ENCODE measurements around the gene PCGF5.
"Not testable (repeated sequence)": the region's sequence is repeated elsewhere in the genome, so short reads cannot be mapped to it uniquely, and the experiment has no call there.

PCGF5 gene

DNA sequence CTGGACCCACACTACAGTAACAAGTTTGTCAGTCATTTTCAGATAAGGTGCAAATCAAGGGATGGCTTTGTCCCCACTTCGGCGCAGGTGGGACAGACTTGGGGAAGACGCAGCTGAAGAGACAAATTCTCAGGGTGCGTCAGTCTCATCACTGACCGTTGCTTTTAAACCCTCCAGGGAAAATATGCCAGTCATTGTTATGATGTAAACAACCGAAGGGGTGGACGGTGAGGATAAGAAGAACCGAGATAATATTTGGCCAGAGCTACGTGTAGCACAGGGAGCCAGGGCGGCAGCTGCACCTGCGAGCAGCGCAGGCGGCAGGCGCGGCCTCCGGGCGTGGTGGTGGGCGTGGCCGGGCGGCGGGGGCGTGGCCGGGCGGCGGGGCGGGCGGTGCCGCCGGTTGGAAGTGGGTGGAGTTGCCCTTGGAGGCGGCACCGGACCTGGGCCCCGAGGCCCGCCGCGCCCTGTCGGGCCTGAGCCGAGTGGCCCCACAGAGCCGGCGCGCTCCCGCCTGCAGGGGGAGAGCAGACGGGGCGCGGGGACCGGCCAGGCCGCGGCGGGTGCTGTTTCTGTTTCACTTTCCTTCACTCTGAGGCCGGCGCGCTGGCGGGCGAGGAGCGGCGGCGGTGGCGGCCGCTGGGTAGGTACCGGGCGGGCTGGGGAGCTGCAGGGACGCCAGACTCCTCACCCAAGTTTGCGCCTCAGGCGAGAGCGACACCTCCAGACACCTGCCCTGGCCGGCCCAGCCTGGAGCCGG lies at the start of gene PCGF5:
Gene PCGF5, plus strand, starts transcription at position 470 of the 760 bp plus-strand sequence. CDS start 2,209 bp downstream, outside the sequence.
- peak; percentile 85 for DNase-seq

DNA sequence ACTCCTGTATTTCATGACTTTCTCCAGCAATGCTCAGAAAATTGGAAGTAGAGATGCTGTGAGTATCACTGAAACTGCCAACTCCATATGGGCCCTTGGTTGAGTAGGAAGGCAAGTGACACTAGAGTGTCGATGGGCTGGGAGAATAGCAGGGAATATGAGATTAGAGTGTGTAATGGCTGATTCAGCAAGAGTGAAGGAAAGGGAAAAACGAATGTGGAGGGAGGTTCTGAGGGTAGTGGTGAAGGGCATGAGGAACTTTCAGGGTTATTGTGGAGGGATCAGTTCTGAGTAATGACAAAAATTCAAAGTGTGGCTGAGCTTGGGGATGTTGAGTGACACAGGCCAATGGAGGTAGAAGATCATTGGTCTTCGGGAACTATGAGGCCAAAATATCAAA lies 49.0 kb upstream of the PCGF5 start:
- DNase-seq: no peak

DNA sequence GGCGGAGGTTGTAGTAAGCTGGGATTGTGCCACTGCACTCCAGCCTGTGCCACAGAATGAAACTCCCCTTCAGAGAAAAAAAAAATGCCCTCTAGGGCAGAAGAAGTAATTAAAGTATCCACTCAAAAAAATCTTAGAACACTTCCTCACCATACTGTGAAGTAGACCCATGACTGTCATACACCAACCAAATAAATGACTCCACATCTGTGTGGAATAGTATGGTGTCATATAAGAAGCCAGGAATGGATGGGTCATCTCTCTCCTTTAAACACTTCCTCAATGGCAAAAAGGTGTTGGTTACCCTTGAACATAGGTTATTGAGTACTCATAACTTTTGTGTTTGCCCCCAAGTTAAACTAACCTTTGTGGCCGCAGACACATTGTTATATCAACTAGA lies 48.1 kb upstream of the PCGF5 start:
- no peak for DNase-seq

DNA sequence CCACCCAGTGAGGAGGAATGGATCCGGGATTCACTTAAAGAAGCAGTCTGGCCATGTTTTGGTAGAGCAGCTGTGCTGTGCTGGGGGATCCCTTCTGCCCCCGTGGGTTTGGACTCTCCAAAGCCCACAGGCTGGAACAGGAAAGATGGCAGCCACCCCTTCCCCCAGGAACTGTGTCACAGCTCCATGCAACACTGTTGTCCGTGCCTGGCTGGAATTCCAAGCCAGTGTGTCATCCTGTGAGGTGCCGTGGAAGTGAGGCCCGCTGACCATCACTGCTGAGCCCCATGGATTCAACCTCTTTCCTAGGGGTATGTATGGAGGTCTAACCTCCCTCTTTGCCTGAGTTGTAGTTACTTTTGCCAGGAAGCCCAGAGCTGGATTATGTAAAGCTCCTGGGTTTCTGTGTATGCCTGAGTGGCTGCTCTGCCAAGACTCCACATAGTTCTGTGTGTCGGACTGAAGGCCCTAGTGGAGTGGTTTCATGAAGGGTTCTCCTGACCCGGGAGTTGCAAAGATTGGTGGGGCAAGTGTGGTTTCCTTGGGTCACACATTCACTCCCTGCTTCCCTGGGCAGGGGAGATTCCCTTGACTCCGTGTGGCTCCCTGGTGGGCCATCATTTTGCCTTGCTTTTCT lies 35.1 kb upstream of the PCGF5 start:
- DNase-seq: no peak

DNA sequence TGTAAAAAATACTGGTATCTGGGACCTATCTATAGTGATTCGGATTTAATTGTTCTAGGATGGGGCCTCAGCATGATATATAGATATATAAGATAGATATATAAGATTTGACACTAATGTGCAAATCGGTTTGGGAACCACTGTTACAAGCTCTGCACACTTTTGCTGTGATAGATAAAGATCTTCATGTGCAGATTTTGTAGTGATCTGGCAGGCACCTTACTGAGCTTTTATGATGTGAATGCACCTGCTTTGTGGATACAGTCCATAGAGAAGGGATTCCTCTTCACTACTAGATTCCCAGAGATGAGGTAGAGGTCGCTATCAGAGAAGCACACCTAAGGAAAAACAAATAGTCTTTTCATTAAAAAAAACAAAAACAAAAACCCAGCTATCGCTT lies 33.3 kb upstream of the PCGF5 start:
- no peak for DNase-seq

DNA sequence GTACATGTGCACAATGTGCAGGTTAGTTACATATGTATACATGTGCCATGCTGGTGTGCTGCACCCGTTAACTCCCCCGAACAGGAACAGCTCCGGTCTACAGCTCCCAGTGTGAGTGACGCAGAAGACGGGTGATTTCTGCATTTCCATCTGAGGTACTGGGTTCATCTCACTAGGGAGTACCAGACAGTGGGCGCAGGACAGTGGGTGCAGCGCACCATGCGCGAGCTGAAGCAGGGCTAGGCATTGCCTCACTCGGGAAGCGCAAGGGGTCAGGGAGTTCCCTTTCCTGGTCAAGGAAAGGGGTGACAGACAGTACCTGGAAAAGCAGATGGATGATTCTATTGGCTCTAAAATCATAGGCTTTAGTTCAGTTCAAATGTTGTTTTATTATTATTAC lies 32.5 kb upstream of the PCGF5 start:
- DNase-seq: not testable (repeated sequence)

DNA sequence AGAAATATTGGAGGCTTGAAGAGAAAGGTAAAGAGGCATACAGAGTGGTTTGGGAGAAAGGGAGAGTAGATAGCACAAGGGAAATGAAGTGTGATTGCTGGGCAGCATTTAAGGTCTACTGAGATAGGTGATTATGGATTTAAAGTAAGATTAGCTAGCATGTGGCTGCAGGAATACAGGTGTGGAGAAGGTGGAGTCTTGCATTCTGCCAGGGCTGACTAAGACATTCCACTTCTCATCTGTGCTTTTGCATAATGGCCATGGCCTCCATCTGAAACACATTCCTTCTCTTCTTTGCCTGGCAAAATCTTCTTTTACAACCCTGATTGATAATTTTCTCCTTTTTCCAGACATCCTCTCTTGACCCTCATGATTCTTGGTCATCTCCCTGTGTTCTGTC lies 31.6 kb upstream of the PCGF5 start:
- DNase-seq: no peak

DNA sequence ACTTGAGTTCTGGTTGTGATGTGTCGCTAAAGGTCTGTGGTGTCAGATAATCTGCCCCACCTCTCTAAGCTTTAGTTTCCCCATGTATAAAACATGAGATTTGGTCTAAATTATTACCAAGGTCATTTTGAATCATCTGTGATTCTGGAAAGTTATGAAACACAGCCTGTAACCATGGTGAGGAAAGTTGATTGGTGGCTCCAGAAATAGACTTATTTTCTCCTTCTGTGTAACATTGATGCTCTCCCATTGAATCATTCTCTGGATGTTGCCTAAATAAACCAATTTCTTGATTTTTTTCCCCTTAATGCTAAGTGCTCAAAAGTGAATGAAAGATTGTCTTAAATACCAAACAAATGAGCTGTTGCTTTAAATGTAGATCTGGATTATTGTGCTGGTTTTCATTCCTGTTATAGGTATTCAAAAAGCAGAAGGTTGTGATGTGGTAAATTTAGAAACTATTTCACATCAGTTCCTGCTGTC lies 30.0 kb upstream of the PCGF5 start:
- DNase-seq: no peak

DNA sequence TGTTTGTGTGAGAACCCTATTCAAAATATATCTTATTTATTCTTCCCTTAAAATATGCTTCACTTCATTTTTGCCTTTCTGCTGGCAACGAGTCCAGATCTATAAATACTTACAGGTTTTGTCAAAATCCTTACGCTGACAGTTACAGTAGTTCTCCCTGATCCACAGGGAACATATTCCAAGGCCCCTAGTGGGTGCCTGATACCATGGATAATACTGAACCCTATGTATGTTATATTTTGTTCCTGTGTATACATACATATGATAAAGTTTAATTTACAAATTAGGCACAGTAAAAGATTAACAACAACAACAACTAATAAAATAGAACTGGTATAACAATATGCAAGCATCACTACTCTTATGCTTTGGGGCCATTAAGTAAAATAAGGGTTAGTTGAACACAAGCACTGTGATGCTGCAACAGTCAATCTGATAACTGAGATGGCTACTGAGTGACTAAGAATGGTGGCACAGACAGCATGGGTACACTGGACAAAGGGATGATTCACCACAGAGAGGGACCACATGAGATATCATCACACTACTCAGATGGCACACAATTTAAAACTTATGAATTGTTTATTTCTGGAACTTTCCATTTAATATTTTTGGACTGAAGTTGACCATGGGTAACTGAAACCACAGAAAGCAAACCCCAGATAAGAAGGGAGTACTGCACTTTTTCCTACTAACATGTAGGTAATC lies 29.4 kb upstream of the PCGF5 start:
- DNase-seq: no peak

DNA sequence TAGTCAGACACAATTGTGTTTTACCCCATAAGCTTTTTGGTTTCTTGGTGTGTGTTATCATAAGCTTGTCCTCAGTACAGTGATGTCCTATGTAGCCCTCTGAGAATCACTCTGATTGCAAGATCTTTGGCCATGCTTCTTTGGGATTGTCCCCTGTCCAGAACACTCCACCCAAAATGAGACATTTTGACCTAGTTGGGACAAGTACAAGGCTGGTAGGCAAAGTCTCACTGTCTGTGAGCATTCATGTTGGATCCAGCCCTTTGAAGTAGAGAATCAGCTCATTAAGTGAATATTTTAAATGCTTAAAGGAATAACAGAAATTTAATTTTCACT lies 28.9 kb upstream of the PCGF5 start:
- DNase-seq: no peak

DNA sequence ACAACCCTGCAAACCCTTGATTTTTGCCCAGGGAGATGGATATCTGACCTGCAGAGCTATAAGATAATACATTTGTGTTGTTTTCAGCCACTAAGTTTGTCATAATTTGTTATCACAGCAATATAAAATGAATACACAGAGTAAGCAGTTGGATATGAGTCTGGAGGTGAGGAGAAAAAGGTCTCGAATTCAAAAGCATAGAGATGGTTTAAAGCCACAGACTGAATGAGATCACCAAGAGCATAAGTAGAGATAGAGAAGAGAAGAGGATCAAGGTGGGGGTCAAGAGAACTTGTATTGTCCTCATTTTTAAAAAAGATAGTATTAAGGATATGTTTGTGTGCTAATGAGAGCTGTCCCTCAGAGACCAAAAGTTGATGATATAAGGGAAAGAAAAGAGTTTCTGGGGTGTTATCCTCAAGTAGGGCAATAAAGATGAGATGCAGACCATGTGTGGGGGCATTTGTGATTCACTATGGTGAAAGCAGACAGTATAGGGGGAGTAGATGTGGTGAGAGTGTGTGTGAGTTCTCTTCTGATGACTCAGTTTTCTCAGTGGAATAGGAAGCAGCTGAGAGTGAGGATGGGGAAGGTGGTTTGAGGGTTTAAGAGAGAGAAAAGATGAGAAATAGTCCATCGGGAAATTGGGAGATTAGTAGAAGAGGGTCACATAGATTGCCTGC lies 25.8 kb upstream of the PCGF5 start:
- peak; percentile 10 for DNase-seq

DNA sequence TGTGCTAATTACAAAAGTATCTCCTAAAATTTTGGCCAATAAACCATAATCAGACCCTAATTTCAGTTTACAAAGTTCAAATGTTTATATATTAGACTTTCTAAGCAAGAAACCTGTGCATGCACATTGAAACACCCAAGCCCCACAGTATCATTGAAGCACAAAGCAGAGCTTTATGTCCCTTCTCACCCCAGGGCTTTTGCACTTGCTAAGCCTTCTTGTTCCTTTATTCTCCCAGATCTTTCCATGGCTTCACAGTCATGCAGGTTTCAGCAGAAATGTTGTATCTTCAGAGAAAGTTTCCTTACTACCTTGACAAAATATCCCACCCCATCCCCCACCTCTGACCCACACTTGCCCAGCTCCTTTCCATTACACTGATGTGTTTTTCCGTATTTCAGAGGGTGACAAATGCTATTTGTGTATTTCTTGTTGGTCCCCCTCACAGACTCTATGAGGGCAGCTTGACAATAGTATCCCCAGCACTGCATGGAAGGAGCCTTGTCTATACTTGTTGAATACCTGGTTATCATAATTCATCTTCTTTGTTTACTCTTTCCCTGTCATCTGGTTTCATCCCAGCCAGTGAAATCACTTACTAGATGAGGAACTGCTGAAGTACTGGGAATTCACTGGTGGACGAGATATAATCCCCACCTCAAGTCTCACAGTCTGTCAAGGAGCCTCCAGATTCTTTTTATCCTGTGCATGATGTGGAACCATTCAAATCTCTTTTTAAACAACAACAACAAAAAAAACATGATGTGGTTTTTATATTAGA lies 24.0 kb upstream of the PCGF5 start:
- no peak for DNase-seq

DNA sequence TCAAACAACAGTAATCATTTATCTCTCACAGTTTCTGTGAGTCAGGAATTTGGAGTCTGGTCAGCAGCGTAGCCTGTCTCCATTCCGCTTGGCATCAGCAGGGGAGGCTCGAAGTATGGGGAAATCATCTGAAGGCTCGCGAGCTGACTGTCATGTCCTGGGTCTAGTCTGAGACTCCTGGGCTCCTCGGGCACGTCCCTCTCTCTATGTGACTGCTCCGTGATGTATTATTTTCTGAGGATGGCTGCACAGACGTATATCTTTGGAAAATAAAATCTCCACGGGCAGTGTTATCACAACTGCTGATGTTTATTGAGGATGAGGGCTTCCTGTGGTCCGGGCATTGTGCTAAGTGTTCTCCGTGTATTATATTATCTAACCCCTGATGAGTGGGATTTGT lies 23.3 kb upstream of the PCGF5 start:
- DNase-seq: no peak

DNA sequence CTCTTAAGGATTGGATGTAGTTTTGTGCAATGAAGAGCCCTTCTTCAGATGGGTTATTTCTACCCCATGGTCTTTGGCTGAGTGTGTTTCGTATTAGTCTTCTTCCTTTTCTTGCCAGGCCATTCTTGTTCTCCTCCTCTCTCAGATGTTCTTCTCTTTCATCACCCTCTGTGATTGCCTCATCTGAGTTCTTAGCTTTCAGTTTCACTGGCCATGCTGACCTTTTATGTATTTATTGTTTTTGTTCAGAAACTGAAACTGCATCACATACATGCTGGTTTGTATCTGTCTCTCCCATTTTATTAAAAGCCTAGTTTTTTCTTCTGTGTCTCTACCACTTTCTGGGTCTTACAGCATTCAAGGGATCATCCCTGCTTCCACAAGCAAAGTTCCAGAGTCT lies 21.7 kb upstream of the PCGF5 start:
- no peak for DNase-seq

DNA sequence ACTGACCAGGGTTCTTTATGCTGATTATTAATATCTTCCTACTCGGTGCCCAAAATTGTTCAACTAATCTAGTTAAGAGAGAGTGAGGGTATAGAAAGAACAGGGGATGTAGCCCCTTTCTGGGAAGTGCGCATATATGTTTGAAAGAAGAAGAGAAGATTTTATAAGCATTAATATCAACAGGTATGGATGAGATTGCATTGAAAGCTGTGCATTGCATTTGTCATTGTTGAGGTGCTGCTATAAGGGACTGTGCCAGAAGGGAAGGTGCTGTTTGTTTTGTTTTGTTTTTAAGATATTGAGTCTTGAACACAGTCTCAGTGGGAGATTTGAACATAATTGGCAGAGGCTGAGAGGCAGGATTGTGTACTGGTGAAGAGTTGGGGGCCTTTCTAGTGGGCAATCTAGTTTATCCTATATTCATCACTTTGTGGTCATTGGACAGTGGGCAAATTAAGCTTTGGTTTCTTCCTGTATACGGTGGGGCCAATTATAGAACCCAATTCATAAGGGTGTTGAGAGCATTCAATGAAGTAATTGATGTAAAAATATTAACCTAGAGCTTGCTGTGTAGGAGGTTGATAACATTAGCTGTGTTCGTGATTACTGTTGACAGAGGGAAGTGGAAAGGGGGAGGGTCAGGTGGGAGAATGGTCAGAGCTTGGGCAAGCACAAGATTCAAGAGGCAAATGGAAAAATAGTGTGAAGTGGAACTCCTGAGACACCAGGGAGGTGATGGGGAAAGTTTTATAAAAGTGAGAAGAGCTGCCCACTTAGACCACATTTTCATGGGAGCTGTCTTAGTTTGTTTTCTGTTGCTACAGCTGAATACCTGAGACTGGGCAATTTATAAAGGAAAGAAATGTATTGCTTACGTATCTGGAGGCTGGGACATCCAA lies 19.9 kb upstream of the PCGF5 start:
- no peak for DNase-seq

DNA sequence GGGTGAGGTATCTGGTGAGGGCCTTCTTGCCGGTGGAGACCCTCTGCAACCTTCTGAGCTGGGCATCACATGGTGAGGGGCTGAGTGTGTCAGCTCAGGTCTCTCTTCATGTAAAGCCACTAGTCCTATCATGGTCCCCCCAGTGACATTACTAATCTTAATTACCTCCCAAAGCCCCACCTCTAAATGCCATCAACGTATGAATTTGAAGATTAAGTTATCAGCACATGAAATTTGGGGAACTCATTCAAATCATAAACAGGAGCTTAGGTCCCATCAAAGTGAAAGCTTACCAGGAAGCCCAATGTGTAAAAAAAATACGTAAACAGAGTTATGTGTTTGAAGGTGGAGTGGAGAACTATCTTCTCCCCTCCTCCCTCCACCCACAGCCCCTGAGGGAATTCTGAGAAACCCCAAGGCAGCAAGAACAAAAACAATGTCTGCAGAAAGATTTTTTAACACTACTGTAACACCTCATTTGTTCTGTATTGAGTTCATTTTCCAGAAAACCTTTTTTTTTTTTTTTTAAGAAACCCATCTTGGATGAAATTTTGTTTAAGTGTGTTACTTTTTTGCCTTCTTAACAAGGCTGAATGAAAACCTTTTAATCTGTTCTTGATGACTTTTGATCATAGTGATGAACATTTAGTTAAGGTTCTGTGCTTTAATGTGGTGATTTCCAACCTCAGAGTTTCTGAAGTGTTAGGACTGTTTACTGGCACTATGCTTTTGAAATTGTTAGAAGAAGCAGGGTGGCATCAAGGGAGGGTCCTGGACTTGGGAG lies 19.1 kb upstream of the PCGF5 start:
- peak; percentile 36 for DNase-seq

DNA sequence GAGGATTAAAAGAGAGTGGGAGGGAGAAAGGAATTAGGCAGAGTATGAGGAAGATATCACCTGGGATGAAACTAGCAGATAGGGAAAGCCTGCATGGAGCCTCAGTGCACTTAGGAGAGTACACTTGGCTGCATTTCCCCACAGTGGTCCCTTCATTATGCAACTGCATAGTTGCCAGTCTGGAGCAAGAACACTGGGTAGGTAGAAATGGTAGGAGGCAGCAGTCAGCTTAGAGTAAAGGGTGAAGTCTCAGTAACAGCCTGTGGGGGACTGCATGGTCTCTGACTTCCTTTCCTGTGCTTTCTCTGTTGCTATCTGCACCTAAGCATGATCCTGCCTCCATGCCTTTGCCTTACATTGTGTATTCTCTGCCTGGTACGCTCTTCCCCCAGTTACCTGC lies 14.0 kb upstream of the PCGF5 start:
- DNase-seq: no peak

DNA sequence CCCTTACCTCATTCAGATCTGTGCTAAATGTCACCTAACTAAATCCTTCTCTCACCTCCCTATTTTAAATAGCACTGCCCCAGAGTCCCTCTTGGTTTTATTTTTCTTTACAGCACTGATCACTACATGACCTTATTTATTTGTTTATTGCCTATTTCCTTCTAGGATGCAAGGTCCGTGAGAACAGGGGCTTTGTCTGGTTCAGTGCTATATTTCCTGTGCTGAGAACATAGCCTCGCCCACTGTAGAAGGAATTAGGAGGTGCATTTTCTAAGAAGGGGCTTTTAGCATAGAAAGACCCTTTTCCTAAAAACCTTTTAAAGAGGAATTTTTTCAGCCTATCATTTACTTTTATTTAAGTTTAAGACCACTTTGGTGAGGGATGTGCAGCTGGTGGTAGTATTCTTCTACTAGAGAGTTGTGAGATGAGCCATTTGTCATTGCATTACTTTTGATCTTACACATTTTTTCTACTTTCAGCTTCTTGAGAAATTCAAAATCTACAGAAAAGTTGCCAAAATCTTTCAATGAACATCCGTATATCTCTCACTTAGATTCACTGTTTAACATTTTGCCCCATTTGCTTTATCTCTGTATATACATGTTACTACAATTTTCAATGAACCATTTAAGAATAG lies 13.5 kb upstream of the PCGF5 start:
- DNase-seq: no peak

DNA sequence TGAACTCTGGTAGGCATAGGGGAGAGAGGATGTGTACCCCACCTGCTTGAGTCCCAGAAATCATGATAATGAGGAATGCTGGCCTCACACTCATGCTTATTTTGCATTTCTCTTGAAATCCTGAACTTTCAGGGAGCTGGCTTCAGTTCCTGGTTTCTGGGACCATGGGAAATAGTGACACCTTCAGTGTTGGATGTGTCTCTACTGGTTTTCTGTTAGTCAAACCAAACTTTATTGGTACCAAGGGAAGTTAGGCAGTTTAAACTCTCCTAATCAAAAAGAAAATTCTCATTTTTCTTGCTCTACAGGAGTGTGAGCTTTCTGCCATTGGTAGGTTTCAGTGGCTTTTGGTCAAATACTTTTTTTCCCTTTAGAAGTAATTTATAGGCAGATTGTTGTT lies 11.8 kb upstream of the PCGF5 start:
- no peak for DNase-seq

DNA sequence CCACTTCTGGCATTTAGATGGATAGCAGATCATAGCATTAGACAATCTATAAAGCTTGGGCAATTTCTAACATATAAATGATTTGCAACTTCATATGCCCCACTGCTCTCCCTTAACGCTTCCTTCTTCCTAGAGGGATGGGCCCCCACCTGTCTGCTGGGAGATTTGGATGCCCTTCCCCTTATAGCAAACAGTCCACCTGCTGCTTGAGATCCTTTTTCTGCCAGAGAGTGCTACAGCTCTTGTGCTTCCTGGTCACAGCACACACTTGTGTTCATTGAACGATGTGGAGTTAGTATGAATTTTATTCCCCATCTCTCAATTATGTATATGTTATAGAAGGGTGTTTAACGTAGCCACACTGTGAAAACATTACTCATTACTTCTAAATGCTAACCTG lies 10.4 kb upstream of the PCGF5 start:
- DNase-seq: no peak

Measured in stimulated activated naive CD4-positive, alpha-beta T cell treated with Interleukin-2 at 50 U/mL for 16 hours (primary cell).